ENCODE measurements around the gene HS3ST3A1.

HS3ST3A1 gene

DNA sequence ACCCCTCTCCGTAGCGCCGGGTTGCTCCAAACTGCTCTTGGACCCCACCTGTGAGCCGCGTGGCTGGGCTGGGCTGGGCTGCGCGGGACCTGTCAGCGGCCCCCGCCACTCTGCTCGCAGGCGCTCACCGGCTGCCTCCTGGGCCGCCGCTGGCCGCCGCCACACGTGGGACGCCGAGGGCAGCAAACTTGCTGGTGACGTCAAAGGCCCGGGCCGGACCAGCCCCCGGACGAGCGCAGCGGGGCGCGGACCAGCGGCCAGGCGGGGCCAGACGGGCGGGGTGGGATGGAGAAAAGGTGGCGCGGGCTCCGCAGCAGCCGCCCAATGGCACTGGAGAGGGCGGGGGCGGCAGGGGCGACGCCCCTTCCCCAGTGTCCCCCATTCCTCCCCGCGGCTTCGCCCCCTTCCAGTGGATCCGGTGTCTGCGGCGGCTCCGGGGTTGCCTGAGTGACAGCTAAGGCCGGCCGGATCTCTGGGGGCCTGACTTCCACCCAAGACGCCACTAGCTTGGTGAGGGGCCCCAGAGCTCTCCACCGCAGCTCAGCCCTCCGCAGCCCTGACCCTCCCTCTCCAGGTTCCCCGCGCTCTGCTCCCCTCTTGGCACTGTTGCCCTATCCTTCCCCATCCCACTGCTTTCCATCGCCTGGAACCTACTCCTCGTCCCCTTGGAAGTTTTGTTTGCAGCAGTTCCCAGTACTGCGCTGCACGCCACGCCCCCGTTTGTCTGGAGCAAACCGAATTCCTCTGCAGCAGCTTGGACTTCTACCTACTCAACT, at the start of gene HS3ST3A1:
HS3ST3A1 (minus strand) TSS at position 154 of the 776 bp plus-strand sequence. CDS start 800 bp downstream, outside the sequence.
- peak in 4 of 58 donors; percentile 3 to 14 (median 5) for DNase-seq

GRCh38 chr17:13650096-13650675, 48.5 kb upstream of the HS3ST3A1 start:
- DNase-seq = no peak

DNA sequence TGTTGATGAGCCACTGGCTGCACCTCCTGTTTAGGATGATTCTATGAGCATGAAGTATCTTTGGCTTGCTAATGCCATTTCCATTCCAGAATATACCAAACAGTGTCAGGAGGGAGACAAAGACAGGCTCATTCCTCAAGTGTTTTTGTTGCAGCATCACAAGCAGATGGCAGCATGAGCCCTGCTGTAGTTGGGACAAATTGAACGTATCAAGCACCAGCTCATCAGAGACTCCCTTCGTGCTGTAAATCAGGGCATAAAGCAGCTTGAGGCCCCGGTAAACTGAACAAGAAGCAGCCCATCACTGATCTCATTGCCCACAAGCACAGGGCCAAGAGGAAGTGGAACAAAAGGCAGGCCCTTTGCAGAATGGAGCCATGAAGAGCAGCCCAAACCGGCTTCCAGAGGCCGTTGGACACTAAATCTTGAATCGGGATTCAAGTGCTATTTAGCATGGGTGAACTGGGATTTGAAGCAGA, 45.9 kb upstream of the HS3ST3A1 start:
- peak in 5 of 58 donors; percentile 1 to 12 (median 5) for DNase-seq

DNA sequence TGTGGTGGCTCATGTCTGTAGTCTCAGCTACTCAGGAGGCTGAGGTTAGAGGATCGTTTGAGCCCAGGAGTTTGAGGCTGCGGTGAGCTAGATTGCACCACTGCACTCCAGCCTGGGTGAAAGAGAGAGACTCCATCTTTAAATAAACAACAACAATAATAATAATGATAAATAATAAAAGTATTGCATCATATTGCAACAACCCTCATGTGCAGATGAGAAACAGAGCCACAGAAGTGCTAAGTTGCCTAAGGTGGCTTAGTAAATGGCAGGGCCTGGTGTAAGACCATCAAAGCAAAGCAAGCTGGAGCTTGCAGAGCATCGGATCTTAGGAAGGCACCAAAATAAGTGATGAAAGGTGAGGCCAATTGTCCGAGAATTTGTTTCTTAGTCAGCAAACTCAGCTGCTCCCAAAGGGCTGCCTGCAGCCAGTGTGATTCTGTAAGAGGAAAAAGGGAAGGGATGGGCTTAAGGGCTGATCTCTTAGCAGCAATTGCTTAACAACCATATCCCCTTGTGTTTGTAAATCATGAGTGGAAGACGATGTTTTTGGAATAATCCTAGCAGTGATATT, 45.3 kb upstream of the HS3ST3A1 start:
- no peak for DNase-seq

GRCh38 chr17:13646411-13646810, 44.7 kb upstream of the HS3ST3A1 start:
- no peak for DNase-seq

DNA sequence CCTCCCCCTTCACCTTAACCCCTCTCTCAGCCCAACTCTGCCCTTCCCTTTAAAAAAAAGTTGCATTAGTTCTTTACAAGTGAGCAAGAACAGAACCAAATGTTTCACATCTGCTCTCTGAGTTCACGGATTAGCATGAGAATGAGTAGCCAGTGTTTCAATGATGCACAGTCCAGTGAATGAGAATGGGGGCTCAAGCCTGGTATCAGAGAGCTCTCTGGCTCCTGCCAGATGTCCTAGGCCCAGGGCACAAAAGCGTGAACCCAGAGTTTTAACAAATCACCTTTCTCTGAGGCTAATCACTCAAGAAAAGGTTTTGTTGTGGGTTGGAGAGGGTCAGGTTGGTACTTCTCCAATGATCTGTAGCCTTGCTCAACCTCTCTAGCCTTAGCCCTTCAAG, 41.5 kb upstream of the HS3ST3A1 start:
- DNase-seq = no peak

GRCh38 chr17:13642188-13642587, 40.5 kb upstream of the HS3ST3A1 start:
- DNase-seq = no peak

DNA sequence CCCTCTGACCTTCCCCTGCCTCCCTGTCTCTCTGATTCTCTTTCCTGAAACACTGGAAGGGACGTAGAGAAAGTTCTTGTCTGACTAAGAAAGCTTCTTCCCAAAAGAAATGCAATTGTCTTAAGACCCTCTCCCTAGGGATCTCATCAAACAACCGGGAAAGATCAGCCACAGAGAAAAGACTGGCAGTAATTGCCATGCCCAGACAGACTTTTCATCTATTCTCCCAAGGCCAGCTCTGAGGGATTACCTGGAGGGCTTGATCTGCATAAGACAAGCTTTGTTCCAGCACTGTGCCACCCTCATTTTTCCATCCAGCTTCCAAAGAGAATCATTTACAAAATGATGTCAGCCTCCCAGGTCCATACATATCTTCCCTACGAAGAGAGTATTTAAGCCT, 38.8 kb upstream of the HS3ST3A1 start:
- no peak for DNase-seq

DNA sequence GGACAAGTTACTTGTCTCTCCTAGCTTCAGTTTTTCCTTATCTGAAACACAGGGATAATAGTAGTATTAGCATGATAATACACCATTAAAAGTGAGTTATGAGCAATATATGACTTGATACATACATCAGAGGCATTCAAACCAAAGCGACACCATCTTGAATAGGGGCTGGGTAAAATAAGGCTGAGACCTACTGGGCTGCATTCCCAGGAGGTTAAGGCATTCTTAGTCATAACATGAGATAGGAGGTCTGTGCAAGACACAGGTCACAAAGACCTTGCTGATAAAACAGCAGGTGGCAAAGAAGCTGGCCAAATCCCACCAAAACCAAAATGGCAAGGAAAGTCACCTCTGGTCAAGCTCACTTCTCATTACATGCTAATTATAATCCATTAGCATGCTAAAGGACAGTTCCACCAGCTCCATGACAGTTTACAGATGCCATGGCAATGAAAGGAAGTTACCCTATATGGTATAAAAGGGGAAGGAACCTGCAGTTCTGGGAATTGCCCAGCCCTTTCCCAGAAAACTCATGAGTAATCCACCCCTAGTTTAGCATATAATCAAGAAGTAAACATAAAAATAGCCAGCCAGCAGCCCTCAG, 37.2 kb upstream of the HS3ST3A1 start:
- no peak for DNase-seq

GRCh38 chr17:13636951-13637350, 35.2 kb upstream of the HS3ST3A1 start:
- no peak for DNase-seq

- no peak for DNase-seq
Observed at GRCh38 chr17:13635951-13636350, 34.2 kb upstream of the HS3ST3A1 start.

GRCh38 chr17:13634021-13634420, 32.3 kb upstream of the HS3ST3A1 start:
- DNase-seq = no peak

- no peak for DNase-seq
Observed at GRCh38 chr17:13631529-13631928, 29.8 kb upstream of the HS3ST3A1 start.

DNA sequence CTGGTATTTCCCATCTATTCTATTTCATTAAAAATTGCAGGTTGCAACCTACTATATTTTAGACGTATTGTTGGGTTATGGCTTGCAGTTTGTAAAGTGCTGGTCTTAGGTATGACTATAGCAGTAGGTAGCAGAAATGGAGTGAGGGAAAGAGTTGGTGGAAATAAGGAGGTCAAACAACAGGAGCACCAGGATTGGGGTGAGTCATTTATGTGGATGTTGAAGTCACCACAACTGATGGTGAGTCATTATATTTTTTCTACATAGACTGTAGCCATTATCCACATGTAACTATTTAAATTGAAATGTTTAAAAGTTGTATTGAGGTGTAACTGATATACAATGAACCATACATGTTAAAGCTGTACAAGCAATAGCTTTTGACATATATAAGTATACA, 25.0 kb upstream of the HS3ST3A1 start:
- DNase-seq = no peak

DNA sequence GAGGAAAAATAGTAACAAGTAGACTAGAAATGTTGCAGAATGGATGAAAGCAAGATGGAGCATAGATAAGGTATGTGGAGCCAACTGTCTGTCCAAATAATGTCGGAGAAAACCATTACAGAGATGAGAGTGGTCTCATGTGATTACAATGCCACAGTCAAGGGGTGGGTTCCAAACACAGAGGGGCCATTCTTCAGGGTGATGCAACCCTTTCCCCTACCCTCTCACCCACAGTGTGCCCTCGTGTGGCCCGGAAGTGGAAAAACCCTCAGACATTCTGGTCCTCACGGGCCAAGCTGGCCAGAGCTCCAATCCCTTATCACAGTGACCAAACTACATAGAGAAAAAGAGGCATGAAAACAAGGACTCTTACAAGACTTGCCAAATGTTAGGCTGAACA, 17.7 kb upstream of the HS3ST3A1 start:
- DNase-seq = no peak

- DNase-seq = no peak
Observed at GRCh38 chr17:13616031-13616430, 14.3 kb upstream of the HS3ST3A1 start.

DNA sequence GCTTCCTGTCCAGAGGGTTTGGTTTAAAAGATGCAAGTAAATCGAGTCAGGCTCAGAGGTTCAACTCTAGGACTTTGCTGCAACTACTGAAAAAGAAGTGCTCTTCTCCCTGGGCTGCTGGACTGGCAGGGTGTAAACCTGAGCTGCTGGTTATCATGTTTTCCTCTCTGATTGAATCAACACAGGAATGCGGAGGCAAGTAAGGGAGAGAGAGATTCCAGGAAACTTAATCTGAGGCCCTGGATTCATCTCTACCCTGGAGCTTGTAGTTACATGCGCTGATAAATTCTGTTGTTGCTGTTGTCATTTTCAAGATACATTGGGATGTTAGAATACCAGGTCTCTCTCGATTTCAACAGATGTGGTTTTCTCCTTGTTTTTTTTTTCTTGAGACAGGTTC, 8.2 kb upstream of the HS3ST3A1 start:
- DNase-seq = no peak

DNA sequence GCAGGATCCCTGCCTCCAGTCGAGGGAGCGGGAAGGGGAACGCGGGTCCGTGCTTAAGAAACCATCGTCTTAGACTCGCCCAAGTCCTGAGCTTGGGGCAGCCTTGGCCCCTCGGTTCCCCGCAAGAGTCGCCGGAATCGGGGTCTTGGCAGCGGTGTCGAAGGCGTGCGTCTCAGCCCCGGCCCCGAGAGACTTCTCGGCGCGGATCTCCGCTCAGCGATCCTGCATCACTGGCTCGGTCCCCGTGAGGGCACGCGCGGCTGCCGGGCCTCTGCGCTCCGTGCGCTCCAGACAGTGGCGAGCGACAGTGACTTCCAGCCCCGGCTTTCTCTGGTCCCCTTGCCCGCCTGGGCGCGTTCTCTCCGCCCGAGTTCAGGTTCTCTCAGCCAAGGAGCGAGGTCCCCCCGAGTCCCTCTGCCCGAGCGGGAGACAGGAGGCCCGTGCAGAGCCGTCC, 380 bp downstream of the HS3ST3A1 start:
- DNase-seq = no peak

GRCh38 chr17:13600475-13601321, 1.0 kb downstream of the HS3ST3A1 start:
- DNase-seq = no peak

GRCh38 chr17:13599864-13600263, 1.9 kb downstream of the HS3ST3A1 start:
- DNase-seq = no peak

DNA sequence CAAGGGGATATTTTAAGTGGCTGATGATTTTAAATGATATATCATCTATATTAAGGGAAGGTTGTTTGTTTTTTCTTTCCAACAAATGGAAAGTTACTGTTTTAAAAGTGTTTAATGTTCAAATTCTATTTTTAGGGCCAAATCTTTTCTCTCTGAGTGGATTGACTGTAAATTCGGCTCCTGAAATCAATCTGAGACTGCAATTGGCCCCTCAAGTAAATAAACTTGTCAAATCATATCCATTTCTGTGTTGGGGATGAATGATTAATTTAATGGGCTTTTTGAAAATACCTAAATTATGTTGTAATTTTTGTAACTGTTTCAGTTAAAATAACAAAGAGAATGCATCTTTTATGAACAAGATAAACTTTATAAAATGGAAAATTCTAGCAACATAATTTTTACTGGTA, 2.6 kb downstream of the HS3ST3A1 start:
- no peak for DNase-seq

All from anterior cingulate cortex (tissue), 58 donors.